ENCODE measurements around the gene GCNT4. TPM values are rescaled to one million over a fixed set of nuclear protein-coding genes. Genes with fewer than 3 reads are reported as not detected.

GCNT4 gene
- total RNA-seq, 5 donors from 2014 or later (not counting 1 experiment from before 2014, with no cell fraction given), result 7.1 to 17.5 (median 11.5) TPM

DNA sequence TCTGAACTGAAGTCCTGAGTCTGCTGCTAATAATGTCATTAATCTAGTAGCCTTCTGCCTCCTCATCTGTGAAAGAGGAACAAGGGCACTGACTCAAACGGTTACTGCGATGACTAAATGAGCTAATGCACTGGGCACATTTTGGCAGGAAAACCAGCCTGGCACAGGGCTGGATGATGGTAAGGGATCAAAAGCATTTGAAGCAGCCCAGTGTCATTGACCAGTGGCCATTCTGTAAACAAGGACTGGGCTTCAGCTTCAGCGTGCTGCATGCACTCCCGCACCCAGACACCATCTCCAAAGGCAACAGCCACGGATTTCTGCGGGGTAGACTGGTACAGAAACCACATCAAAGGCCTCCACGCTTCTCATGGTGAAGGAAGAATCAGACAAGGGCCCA lies 8.0 kb downstream of the GCNT4 start:
- no peak overlapping the region for H3K4me3 Mint-ChIP-seq
- Histone ChIP-seq H3K9me3 (no peaks in the 10 kb centered on the region), H3K27me3 (replicated peaks in 1 of 2; ENCODE audit: control insufficient read depth in 2 of 2, extremely low read depth in 1 of 2, insufficient read depth in 2 of 2, low read length in 1 of 2) (no peaks in the 10 kb centered on the region), H3K27ac (ENCODE audit: low read length) (no peak overlapping the region), H3K4me3 (ENCODE audit: control insufficient read depth in 1 of 2, extremely low read depth in 1 of 2, low read length in 1 of 2) (no peak overlapping the region), H3K4me1 (ENCODE audit: control insufficient read depth in 1 of 2, extremely low read depth in 1 of 2, insufficient read depth in 2 of 2, low read length in 2 of 2) (peaks cover 13 to 18% of the 10 kb centered on the region in 2 experiments), H3K36me3 (ENCODE audit: control insufficient read depth in 2 of 2, extremely low read depth in 1 of 2, insufficient read depth in 1 of 2, low read length in 1 of 2) (peaks cover 4 to 50% of the 10 kb centered on the region in 2 donors)
- H3K27ac Mint-ChIP-seq, result peak overlapping the region; percentile 17 to 56
- 45% methylated on average over 4 of the region's 7 CpGs for WGBS (ENCODE audit: insufficient coverage)
- CTCF ChIA-PET, result no interaction called here
- H3K27me3 Mint-ChIP-seq, result no peaks in the 10 kb centered on the region
- ATAC-seq (replicated peaks in 1 of 4) (peak in 1 of 4 experiments; percentile 45), DNase-seq (peak in 1 of 35 experiments; percentile 34)
- peaks cover 71 to 78% (median 77%) of the 10 kb centered on the region in 3 donors for H3K4me1 Mint-ChIP-seq
- H3K36me3 Mint-ChIP-seq, result peaks cover 62% of the 10 kb centered on the region
- POLR2A ChIA-PET, result interaction anchor here in 1 of 2 donors (0.6 to 1.1 kb wide), 2 partner anchors 24 to 193 kb away, joined by 3 to 4 read pairs; no protein-coding TSS in a partner anchor
- H3K9me3 Mint-ChIP-seq, result no peaks in the 10 kb centered on the region

DNA sequence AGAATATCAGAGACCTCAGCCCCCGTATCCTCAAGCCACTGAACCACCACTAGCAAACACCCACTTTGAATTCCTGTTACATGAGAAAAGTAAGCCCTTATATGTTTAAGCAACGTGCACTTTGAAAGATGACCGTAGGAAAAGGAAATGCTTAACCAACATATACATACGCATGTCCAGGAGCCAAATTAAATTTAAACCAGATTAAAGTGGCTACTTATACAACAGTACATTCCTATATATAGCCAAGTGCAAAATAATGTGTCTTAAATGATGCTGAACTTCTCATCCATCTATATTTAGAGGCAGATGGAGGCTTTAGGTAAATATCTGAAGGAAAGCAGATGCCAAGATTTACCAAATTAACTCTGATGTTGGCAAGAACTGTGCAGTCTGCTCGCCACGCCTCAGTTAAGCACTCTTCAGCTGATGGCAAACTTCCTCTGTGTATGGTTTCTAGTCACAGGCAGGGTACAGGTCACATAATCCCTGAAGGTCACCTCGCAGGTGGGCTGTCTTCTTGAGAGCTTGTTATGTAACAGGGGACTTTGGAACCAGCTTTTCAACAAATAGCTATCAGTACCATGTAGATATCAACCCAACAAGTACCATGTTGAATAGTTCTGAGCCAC lies 8.6 kb downstream of the GCNT4 start:
- H3K36me3 Mint-ChIP-seq, result peaks cover 64% of the 10 kb centered on the region
- peaks cover 7 to 50% of the 10 kb centered on the region in 2 donors for H3K36me3 ChIP-seq (ENCODE audit: control insufficient read depth in 2 of 2, extremely low read depth in 1 of 2, insufficient read depth in 1 of 2, low read length in 1 of 2)
- ATAC-seq (replicated peaks in 1 of 4), result no peak
- no peak overlapping the region for H3K4me3 ChIP-seq (ENCODE audit: control insufficient read depth in 1 of 2, extremely low read depth in 1 of 2, low read length in 1 of 2)
- H3K4me1 ChIP-seq (ENCODE audit: control insufficient read depth in 1 of 2, extremely low read depth in 1 of 2, insufficient read depth in 2 of 2, low read length in 2 of 2), result peaks cover 8 to 13% of the 10 kb centered on the region in 2 experiments
- H3K27me3 ChIP-seq (replicated peaks in 1 of 2; ENCODE audit: control insufficient read depth in 2 of 2, extremely low read depth in 1 of 2, insufficient read depth in 2 of 2, low read length in 1 of 2), result no peaks in the 10 kb centered on the region
- no peaks in the 10 kb centered on the region for H3K27me3 Mint-ChIP-seq
- POLR2A ChIA-PET, result no interaction called here
- H3K9me3 ChIP-seq, result no peaks in the 10 kb centered on the region
- no peak overlapping the region for H3K27ac ChIP-seq (ENCODE audit: low read length)
- WGBS (ENCODE audit: insufficient coverage), result 97% methylated on average over 5 of the region's 7 CpGs
- no peak for DNase-seq
- CTCF ChIA-PET, result no interaction called here
- peaks cover 71 to 72% (median 72%) of the 10 kb centered on the region in 3 donors for H3K4me1 Mint-ChIP-seq
- H3K27ac Mint-ChIP-seq, result peak overlapping the region; percentile 17 to 40
- no peaks in the 10 kb centered on the region for H3K9me3 Mint-ChIP-seq
- H3K4me3 Mint-ChIP-seq, result no peak overlapping the region

DNA sequence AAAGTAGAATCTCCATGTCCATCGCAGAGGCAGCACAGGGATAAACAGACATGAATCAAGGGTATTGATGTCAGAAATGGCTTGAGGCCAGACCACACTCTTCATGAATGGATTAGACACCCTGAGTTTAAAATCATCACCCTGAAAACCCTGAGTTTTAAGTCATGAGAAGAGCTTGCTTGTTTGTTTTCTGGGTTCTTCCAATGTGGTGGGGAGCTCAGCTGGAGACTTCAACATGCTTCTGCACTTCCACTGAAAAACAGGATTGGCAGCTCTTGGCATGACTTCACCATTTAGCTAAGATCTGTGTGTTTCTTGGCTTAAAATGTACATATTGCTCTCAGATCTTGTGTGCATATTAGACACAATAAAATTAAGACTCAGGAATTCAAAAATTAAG lies 9.8 kb downstream of the GCNT4 start:
- H3K4me1 Mint-ChIP-seq, result peaks cover 67 to 74% (median 69%) of the 10 kb centered on the region in 3 donors
- H3K27me3 Mint-ChIP-seq, result no peaks in the 10 kb centered on the region
- Histone ChIP-seq H3K27ac (ENCODE audit: low read length) (no peak overlapping the region), H3K4me3 (ENCODE audit: control insufficient read depth in 1 of 2, extremely low read depth in 1 of 2, low read length in 1 of 2) (no peak overlapping the region), H3K9me3 (no peaks in the 10 kb centered on the region), H3K36me3 (ENCODE audit: control insufficient read depth in 2 of 2, extremely low read depth in 1 of 2, insufficient read depth in 1 of 2, low read length in 1 of 2) (peaks cover 7 to 50% of the 10 kb centered on the region in 2 donors), H3K4me1 (ENCODE audit: control insufficient read depth in 1 of 2, extremely low read depth in 1 of 2, insufficient read depth in 2 of 2, low read length in 2 of 2) (peaks cover 0 to 4% of the 10 kb centered on the region in 2 experiments), H3K27me3 (replicated peaks in 1 of 2; ENCODE audit: control insufficient read depth in 2 of 2, extremely low read depth in 1 of 2, insufficient read depth in 2 of 2, low read length in 1 of 2) (no peaks in the 10 kb centered on the region)
- CTCF ChIA-PET, result interaction anchor here in 1 of 2 donors (1.0 kb wide), 1 partner anchor 295 kb away, joined by 3 read pairs; the partner anchor contains the start of gene HMGCR
- DNase-seq (no peak), ATAC-seq (replicated peaks in 1 of 4) (no peak)
- POLR2A ChIA-PET, result interaction anchor here (0.6 to 1.0 kb wide), 2 partner anchors 11 to 296 kb away, joined by 4 to 5 read pairs; no protein-coding TSS in a partner anchor
- H3K4me3 Mint-ChIP-seq, result no peak overlapping the region
- WGBS (ENCODE audit: insufficient coverage), result 100% methylated on average over 1 of the region's 1 CpG
- no peaks in the 10 kb centered on the region for H3K9me3 Mint-ChIP-seq
- H3K36me3 Mint-ChIP-seq, result peaks cover 73% of the 10 kb centered on the region
- H3K27ac Mint-ChIP-seq, result peak overlapping the region; percentile 9 to 13

DNA sequence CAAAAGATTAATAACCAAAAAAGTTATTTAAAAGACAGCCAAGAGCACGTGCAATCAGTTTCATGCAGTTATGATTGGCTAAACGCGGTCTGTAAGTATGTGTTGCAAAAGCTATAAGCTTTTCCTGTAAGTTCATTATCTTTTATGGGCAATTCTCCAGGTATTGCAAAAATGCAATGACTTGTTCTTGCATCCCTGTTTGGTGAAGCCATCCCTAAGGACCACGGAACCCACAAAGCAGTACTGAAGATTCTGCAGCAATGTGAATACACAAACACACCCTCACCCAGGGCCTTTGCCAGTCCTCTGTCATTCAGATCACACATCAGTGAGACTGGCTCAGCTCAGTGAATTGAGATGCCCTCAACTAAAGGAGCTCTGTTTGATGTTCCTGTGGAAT lies 11.4 kb downstream of the GCNT4 start:
- POLR2A ChIA-PET, result no interaction called here
- Mint-ChIP-seq H3K36me3 (peaks cover 68% of the 10 kb centered on the region), H3K4me3 (no peak overlapping the region), H3K9me3 (no peaks in the 10 kb centered on the region), H3K27me3 (no peaks in the 10 kb centered on the region), H3K27ac (peak overlapping the region in 1 of 2 donors; percentile 4), H3K4me1 (peaks cover 66 to 75% (median 69%) of the 10 kb centered on the region in 3 donors)
- H3K36me3 ChIP-seq (ENCODE audit: control insufficient read depth in 2 of 2, extremely low read depth in 1 of 2, insufficient read depth in 1 of 2, low read length in 1 of 2), result peaks cover 7 to 43% of the 10 kb centered on the region in 2 donors
- no peaks in the 10 kb centered on the region for H3K9me3 ChIP-seq
- peaks cover 0 to 4% of the 10 kb centered on the region in 2 experiments for H3K4me1 ChIP-seq (ENCODE audit: control insufficient read depth in 1 of 2, extremely low read depth in 1 of 2, insufficient read depth in 2 of 2, low read length in 2 of 2)
- CTCF ChIA-PET, result interaction anchor here in 1 of 2 donors (0.6 kb wide), 1 partner anchor 1592 kb away, joined by 4 read pairs; no protein-coding TSS in a partner anchor
- H3K27me3 ChIP-seq (replicated peaks in 1 of 2; ENCODE audit: control insufficient read depth in 2 of 2, extremely low read depth in 1 of 2, insufficient read depth in 2 of 2, low read length in 1 of 2), result no peaks in the 10 kb centered on the region
- no peak overlapping the region for H3K4me3 ChIP-seq (ENCODE audit: control insufficient read depth in 1 of 2, extremely low read depth in 1 of 2, low read length in 1 of 2)
- 79% methylated on average over 4 of the region's 4 CpGs for WGBS (ENCODE audit: insufficient coverage)
- H3K27ac ChIP-seq (ENCODE audit: low read length), result no peak overlapping the region
- ATAC-seq (replicated peaks in 1 of 4), result no peak
- no peak for DNase-seq

DNA sequence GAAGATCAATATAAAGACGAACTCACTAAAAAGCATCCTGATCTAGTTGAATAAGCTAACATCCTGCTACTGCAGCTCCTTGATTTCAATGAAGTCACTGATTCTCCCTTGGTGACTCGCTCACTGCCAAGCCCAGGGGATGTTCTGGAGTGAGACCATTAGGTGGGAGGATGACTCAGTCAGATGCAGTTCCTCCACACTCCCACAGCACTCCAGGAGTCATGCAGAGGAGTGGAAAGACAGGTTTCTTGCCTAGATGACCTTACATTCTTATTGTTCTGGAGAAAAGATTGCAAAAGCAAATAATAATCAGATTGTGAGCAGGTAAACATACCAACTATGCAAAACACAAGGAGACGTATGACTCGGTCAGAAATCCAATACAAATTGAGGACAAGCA lies 15.3 kb downstream of the GCNT4 start:
- H3K4me3 ChIP-seq (ENCODE audit: control insufficient read depth in 1 of 2, extremely low read depth in 1 of 2, low read length in 1 of 2), result no peak overlapping the region
- H3K27ac ChIP-seq (ENCODE audit: low read length), result no peak overlapping the region
- DNase-seq (no peak), ATAC-seq (replicated peaks in 1 of 4) (no peak)
- H3K9me3 ChIP-seq, result no peaks in the 10 kb centered on the region
- Mint-ChIP-seq H3K27ac (peak overlapping the region; percentile 70 to 75), H3K9me3 (no peaks in the 10 kb centered on the region), H3K4me3 (peak overlapping the region in 1 of 3 donors; percentile 37), H3K4me1 (peaks cover 72 to 75% (median 74%) of the 10 kb centered on the region in 3 donors), H3K36me3 (peaks cover 44% of the 10 kb centered on the region), H3K27me3 (no peaks in the 10 kb centered on the region)
- ChIA-PET POLR2A (no interaction called here), CTCF (interaction anchor here (0.7 to 1.0 kb wide), 3 partner anchors 12 to 13 kb away, joined by 3 read pairs; no protein-coding TSS in a partner anchor)
- peaks cover 16 to 34% of the 10 kb centered on the region in 2 experiments for H3K4me1 ChIP-seq (ENCODE audit: control insufficient read depth in 1 of 2, extremely low read depth in 1 of 2, insufficient read depth in 2 of 2, low read length in 2 of 2)
- peaks cover 11 to 17% of the 10 kb centered on the region in 2 donors for H3K36me3 ChIP-seq (ENCODE audit: control insufficient read depth in 2 of 2, extremely low read depth in 1 of 2, insufficient read depth in 1 of 2, low read length in 1 of 2)
- WGBS (ENCODE audit: insufficient coverage), result 83% methylated on average over 1 of the region's 4 CpGs
- H3K27me3 ChIP-seq (replicated peaks in 1 of 2; ENCODE audit: control insufficient read depth in 2 of 2, extremely low read depth in 1 of 2, insufficient read depth in 2 of 2, low read length in 1 of 2), result no peaks in the 10 kb centered on the region

DNA sequence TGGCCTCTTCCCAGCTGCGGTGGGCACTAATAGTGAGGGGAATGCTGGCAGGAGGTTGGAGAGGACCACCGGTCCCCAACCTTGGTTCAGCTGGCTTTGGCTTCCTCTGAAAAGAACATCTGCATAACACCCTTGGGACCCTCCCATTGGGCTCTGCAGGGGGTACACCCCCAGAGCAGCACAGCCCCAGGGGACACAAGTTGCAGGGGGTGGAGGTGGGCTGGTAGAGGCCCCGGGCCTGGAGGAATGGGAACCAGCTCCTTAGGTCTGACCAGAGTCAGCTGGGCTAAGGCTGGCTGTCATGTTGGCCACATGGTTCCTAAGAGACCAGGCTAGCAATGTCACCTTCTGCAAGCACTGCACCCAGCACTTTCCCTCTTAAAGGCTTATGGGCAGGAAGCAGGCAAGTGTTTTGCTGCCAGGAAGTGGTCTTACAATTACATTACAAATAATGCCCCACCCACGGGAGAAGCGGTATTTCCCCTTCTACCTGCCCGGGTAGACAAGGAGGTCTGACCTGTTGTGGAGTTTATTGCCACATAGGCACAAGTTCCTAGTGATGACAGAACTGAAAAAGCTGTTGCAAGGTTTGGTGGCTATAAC lies 18.1 kb downstream of the GCNT4 start:
- peak overlapping the region; percentile 81 to 87 for H3K27ac Mint-ChIP-seq
- CTCF ChIA-PET, result no interaction called here
- H3K4me1 Mint-ChIP-seq, result peaks cover 83 to 92% (median 84%) of the 10 kb centered on the region in 3 donors
- no peak overlapping the region for H3K4me3 ChIP-seq (ENCODE audit: control insufficient read depth in 1 of 2, extremely low read depth in 1 of 2, low read length in 1 of 2)
- ATAC-seq (replicated peaks in 1 of 4) (peak; percentile 86 to 95 (median 92)), DNase-seq (peak in 30 of 35 experiments; percentile 16 to 72 (median 44))
- 79% methylated on average over 2 of the region's 6 CpGs for WGBS (ENCODE audit: insufficient coverage)
- peak overlapping the region in 2 of 3 donors; percentile 44 to 47 for H3K4me3 Mint-ChIP-seq
- H3K9me3 Mint-ChIP-seq, result no peaks in the 10 kb centered on the region
- peak overlapping the region; percentile 44 for H3K27ac ChIP-seq (ENCODE audit: low read length)
- no peaks in the 10 kb centered on the region for H3K27me3 Mint-ChIP-seq
- peaks cover 18 to 34% of the 10 kb centered on the region in 2 experiments for H3K4me1 ChIP-seq (ENCODE audit: control insufficient read depth in 1 of 2, extremely low read depth in 1 of 2, insufficient read depth in 2 of 2, low read length in 2 of 2)
- peaks cover 5 to 12% of the 10 kb centered on the region in 2 donors for H3K36me3 ChIP-seq (ENCODE audit: control insufficient read depth in 2 of 2, extremely low read depth in 1 of 2, insufficient read depth in 1 of 2, low read length in 1 of 2)
- H3K36me3 Mint-ChIP-seq, result peaks cover 33% of the 10 kb centered on the region
- H3K27me3 ChIP-seq (replicated peaks in 1 of 2; ENCODE audit: control insufficient read depth in 2 of 2, extremely low read depth in 1 of 2, insufficient read depth in 2 of 2, low read length in 1 of 2), result no peaks in the 10 kb centered on the region
- POLR2A ChIA-PET, result interaction anchor here in 1 of 2 donors (0.6 kb wide), 2 partner anchors 60 to 170 kb away, joined by 3 read pairs; no protein-coding TSS in a partner anchor
- H3K9me3 ChIP-seq, result no peaks in the 10 kb centered on the region

All from T-cell (primary cell).